Measurements from ENCODE around the gene SLC27A4.

Gene SLC27A4

DNA sequence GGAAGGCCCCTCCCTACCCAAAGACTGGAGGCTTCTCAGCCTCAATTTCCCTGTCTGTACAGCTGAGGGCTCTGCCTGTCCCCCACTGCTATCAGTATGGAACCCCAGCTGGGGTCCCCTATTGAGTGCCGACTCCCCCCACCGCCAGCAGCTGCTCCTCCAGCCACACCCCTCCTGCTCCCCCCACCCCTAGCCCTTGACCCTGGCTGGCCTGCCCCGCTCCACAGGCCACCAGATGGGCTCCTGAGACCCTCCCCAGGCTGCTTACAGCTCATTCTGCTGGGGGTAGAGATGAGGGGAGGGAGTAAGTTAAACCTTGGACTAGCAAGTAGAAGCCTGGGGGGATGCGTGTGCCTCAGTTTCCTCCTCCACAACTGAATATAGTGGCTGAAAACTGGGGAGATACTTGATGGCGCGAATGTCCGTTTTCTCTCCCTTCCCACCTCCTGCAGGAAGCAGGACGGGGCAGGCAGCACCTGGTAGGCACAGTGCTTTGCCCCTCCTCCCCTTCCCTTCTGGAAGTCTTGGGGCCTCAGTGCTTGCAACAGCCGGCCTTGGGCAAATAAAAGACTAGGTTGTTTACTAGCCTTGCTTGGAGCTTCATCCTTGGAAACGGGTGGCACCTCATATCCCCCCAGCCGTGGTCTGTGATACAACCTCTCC is 50.0 kb downstream of the SLC27A4 start:
- DNase-seq (ENCODE audit: low read depth in 2 of 3, low spot score in 1 of 3), result no peak

DNA sequence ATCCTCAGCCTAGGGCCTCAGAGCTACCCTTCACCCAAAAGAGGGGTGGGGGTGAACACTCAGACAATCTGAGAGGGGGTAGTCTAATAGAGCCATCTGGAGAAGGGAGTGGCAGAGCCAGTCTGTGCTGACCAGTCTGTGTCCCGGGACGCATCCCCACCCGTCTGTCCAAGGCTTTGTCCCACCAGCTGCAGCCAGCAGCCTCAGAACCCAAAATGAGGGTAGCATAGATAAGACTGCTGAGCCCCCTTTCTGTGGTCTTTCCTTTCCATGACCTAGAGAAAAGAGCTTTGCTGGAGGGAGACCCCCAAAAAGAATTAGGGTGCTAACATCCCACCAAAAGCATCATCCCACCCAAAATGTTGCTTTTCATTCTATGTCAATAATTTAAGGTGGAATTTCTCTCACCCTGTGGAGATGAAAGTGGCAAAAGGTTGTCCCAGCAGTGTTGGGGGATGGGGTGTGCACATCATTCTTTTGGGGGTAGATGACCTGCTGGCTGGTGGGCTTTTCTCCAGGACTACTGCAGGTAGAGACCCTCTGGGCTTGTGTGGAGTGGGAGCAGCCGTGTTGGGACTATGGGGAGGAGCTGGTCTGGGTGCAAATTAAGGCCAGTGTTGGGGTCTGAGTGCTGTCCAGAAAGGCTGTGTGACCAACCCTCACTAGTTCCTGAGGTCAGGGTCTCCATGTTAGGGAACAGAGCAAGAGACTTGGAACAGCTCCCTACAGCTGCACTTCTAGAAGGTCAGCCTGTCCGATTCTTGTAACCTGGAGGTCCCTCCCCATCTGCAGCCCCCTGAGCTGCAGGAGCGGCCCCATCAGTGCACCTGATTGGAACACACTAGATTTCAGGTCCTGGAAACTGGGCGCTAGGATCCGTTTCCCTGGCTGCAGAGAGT is 50.7 kb downstream of the SLC27A4 start:
- DNase-seq (ENCODE audit: low read depth in 2 of 3, low spot score in 1 of 3), result no peak

DNA sequence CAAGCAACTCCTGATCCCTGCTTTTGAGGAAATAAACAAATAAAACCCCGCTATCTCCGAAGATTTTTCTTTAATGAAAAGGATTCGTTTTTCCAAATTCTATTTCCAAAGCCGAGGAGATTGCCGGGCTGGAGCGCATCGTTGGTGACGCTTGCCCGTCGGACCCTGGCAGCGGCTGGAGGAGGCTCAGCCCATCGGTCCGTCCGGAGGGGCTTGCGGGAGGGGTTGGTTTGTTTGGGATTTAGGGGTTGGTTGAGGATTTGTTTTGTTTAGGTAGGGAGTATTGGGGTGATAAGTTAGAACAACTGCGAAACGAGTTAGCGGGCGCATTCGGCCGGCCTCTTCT is 51.6 kb downstream of the SLC27A4 start:
- no peak for DNase-seq (ENCODE audit: low read depth in 2 of 3, low spot score in 1 of 3)

DNA sequence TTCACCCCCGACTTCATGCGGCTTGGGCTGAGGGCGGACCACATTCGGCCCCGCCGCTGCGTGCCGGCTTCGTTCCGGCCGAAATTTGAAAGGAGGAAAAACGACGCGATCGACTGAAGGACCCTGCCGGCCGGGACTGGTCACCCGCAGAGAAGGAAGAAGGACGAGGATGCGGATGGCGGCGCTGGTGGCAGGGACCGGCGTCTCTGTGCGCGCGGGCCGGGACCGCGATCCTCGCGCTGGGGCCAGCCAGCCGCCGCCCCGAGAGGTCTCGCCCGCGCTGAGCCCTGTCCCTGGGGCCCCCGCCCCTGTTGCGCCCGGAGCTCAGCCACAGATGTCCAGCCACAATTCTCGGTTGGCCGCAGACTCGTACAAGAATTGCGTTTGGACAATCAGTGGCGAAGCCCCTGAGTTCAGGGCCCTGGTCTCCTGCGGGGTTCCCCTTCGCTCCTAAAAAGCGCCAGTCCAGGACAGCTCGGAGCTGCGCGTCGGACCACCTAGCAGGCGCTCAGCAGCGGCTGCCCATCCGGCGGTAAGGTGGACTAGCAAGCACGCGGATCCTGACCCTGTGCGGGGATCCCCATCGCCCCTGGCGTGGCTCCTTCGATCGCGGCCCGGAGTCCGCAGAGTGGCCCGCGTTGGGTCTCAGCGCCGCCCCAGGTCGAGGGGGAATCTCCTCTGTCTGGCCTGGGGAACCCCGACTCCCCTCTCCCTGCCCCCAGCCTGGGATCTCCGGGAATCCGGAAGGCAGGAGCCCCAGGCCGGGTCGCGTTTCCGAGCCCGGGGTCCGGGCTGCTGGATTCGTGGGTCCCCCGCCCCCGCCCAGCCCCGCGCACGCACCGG is 52.2 kb downstream of the SLC27A4 start:
- DNase-seq (ENCODE audit: low read depth in 2 of 3, low spot score in 1 of 3), result no peak

DNA sequence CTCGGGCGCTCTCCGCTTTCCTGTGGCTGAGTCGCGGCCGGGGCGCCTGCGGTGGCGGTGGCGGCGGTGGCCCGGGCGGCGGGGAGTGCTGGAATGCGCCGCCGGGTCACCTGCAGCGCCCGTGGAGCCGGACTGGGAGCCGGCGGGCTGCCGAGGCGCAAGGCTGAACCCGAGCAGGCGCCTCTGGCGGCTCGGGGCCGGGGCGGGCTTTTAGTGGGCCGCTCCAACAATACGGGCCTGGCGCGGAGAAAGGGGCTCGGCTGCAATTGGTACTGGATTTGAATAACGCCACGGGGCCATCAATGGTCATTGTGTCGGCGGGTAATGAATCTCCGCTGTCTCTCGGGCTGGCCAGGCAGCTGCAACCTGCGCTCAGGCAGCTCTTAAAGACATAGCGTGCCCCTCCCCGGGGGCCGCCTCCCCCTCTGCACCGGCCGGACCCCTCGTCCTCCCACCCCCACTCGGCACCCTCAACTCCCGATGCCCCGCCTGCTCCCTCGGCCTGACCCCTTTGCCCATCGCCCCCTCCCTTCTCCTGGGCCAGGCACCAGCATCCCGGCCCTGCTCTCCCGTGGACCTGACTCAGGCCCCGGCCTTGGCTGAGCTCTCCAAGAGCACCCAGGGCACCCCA is 52.9 kb downstream of the SLC27A4 start:
- no peak for DNase-seq (ENCODE audit: low read depth in 2 of 3, low spot score in 1 of 3)

DNA sequence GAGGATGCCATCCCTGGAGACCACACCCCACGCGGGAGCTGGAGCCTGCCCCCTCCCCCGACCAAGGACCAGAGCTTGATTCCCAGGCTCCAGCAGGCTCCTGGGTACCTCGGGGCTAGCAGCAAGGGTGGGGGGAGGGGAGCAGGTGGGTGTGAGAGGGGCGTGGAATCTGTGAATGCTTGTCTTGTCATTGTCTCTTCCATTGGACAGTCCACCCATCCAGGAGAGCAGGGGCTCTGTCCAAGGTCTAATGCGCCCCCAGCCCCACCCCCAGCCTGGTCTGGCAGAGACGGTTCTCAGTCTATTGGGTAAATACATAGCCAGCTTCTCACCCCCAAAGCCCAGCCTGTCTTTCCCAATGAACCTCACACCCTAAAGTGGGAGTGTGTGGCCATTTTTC is 53.6 kb downstream of the SLC27A4 start:
- DNase-seq (ENCODE audit: low read depth in 2 of 3, low spot score in 1 of 3), result no peak

DNA sequence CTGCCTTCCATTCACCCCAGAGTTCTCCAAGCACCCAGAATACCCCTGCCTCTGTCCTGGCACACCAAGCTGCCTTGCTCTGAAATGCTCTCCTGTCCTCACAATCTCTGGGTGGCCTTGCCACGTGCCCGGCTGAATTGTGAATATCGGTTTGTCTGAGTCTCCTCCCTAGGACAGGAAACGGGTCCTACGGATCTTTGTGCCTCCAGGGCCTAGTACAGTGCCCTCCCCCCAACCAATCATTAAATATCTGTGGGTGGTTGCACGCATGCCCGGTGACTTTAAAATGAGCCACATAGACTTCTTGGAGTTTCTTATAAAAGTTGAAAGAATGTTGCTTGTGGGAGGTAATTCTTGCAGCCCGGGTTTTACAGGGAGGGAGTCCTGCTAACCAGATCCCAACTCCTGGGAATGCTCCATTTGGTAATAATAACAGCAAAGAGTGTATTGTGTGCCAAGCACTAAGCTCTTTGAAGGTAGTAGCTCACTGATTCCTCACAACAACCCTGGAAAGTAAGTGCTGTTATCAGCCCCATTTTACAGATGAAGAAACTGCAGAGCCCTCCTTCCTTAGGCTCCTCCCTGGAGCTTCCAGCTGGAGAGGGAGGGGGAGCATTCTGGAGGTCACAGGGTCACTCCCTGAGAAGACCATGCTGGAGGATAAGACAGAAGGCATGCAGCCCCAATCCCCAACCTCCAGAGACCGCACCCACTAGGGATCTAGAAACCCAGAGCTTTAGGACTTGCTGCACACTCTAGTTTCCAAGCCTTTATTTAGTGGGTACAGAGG is 54.2 kb downstream of the SLC27A4 start:
- no peak for DNase-seq (ENCODE audit: low read depth in 2 of 3, low spot score in 1 of 3)

DNA sequence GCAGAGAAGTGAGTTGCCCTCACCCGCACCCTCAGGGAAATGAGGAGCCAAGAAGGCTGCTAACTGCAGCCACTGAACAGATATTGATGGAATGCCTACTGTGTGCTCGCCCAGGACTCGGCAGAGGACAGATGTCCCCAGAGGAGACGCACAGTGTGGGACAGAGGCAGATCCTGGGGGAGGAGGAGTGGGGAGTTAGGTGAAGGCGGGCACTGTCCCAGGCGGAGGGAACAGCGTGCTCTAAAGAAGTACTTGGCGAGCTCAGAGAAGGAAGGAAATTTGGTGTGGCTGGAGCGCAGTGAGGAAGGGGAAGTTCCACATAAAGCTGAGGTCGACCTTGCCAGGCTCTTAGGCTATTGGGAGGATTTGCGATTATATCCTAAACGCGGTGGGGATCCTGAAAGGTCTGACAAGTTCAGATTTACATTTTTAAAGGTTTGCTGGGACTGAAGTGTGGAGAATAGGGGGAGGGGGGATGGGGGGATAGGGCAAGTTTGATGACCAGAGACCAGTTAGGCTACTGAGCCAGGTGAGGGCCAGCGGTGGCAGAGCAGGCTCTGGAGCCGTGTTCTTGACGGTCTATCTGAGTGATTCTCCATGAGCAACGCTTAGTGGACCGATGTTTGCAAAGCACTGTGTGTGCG is 56.8 kb downstream of the SLC27A4 start:
- no peak for DNase-seq (ENCODE audit: low read depth in 2 of 3, low spot score in 1 of 3)

DNA sequence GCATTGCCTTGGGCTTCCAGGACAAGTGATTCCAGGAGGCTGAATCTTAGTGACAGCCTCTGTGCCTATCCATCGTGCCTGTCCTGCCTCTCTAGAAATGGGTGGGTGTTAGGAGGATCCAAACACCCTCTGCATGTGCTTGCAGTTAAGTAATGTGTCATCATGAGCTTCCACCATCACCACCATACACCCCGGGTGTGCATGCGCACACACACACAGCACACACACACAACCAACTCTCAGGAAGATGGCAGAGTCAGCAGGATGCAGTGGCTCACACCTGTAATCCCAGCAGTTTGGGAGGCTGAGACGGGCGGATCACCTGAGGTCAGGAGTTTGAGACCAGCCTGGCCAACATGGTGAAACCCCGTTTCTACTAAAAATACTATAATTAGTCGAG is 57.5 kb downstream of the SLC27A4 start:
- DNase-seq (ENCODE audit: low read depth in 2 of 3, low spot score in 1 of 3), result no peak

DNA sequence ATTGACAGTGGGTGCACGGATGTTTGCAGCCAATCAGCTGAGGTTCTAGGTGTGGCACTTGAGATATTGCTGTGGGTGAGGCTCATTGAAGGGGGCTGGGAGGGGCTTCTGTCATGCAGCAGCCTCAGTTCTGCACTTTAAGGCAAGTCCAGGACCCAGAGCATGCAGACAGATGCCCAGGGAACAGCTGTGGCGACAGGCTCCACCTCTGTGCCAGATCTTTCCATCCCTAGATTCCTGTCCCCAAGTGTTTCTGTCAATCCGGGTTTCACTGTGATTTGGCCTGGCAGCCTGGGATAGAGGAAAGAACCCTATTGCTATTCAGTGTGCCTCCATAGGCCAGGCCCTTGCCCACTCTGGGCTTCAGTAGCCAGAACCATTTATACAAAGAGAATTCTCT is 59.5 kb downstream of the SLC27A4 start:
- DNase-seq (ENCODE audit: low read depth in 2 of 3, low spot score in 1 of 3), result no peak

DNA sequence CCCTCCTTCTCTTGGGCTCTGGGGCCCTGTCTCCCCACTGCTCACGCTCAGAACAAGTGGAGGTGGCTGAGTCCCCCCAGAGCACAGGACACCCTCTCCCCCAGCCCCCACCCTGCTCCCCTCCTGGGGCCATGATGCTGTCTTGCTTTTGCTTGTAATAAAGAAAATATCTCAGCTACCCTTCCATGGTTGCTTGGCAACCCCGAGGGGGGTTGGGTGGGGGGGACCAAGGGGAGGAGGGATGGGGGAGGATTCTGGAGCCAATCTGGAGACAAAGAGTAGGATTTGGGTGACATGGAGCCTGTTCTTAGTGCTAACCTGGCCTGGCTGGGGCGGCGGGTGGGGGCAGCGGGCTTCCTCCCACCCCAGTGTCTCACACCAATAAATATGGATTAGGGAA is 64.2 kb downstream of the SLC27A4 start:
- DNase-seq (ENCODE audit: low read depth in 2 of 3, low spot score in 1 of 3), result no peak

DNA sequence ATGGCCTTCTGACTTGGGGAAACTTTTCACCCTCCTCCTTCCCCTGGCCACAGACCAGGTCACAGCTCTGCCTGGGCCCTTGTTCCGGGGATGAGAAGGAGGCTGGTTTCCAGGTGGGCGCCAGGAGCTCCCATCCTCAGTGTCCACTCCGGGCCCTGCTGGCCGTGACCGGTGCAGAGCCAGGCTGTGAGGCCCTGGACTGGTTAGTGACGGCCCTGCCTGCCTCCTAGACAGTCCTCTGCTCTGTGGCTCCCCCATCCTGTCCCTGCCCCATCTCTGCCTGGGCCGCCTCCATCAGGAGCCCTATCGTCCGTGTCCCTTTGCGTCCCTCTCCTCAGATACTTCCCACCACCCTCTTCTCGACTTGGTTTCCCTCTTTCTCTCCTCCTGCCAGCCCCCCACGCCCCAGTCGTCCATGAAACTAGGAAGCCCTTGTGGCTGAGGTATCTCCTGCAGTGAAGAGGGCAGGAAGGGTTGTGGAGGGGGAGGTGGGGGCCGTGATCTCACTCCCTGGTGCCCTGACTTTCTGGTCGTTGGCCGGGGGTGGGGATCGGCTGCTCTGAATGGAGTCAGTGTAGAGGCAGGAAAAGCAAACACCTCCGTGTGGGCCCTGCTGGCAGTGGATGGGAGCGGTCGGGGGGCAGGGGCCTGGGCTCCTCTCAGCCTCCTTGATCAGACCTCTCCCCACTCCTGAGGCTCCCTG is 64.9 kb downstream of the SLC27A4 start:
- DNase-seq (ENCODE audit: low read depth in 2 of 3, low spot score in 1 of 3), result no peak

DNA sequence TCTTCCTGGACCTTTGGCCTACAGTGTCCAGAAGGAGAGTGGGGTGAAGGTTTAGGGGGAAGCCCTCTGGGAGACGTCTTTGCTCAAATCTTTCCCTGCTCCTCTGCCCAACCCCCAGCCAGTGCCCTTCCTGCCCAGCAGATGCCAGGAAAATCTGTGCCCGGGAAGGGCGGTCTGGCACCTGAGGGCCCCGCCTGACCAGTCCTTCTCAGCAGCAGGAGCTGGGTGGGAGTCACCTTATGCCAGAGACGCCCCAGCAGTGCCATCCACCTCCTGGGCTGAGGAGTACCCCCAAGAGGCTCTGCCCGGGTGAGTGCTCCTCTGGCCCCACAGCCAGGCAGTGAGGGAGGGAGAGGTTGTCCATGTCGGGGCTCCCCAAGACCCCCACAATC is 65.4 kb downstream of the SLC27A4 start:
- no peak for DNase-seq (ENCODE audit: low read depth in 2 of 3, low spot score in 1 of 3)

DNA sequence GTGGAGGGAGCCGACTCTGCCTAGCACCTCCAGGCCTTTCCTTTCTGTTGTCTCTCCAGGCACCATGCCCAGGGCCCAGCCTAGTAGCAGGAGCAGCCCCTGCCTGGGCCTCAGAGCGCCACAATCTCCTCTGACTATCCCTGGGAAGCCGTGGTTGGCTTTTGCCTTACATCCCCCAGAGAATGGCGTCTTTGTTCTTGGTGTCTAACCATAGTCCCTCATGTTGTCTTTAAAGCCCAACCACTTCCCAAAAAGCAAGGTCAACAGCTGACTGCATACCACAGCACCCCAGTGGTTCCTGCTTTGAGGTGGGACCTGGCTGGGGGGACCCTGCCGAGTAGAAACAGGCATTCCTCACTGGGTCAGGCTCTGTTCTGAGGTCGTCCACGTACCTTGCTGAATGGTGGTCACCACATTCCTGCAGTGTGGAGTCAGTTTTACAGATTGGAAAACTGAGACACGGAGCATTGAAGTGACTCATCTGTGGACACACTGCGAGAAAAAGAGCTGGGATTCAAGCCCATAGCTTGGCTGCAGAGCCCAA is 66.6 kb downstream of the SLC27A4 start:
- DNase-seq (ENCODE audit: low read depth in 2 of 3, low spot score in 1 of 3), result no peak

DNA sequence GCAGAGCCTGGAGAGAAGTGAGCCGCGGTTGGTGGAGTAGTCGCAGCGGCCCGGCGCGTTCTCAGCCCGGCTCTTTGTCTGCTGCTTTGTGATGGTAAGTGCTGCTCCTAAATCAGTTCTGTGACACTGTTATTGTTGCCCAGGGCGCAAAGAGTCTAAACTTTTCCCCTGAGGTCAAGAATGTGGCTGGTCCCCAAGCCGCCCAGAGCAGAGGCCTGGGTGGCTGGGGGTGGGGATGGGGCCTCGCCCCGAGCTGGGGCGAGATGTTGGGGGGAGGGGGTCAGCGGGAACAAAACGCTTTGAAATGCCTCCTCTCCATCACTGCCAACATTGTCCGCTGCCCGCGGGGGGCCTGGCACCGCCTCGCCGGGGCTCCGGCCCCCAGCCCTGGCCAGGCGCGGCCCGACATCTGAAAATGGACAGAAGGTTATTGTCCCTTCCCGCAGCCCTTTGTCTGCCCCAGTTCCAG is 68.7 kb downstream of the SLC27A4 start:
- DNase-seq (ENCODE audit: low read depth in 2 of 3, low spot score in 1 of 3), result no peak

DNA sequence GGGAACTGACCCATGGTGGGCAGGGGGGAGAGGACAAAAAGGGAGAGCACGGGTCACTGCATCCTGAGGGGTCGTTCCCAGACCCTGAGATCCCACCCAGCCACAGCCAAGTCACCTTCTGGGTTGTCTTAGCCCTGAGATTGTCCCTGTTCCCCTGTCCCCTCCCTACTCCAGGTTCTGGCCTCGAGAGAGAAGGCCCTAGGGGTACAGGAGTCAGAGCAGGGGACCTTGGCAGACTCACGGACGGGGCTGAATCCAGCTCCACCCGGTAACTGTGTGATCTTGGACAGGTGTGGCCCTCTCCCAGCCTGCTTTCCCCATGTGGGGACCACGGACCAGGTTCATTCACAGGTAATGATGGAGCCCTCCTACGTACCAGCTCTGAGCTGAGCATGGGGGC is 69.1 kb downstream of the SLC27A4 start:
- DNase-seq (ENCODE audit: low read depth in 2 of 3, low spot score in 1 of 3), result no peak

DNA sequence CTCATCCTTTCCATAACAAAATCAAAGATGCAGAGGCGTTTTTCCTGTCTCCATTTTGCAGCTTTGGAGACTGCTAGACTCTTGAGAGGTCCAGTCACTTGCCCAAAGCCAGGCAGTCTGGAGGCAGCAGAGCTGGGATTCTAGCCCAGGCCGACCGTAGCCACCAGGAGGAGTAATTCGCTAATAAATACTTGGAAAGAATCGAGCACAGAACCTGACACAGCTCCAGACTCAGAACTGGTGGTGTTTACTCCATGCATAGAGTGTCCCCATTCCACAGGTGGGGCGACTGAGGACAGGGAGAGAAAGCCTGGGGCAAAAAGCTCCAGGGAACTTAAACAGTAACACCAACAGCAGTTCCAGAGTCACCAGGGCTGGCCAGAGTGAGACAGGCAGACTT is 69.7 kb downstream of the SLC27A4 start:
- no peak for DNase-seq (ENCODE audit: low read depth in 2 of 3, low spot score in 1 of 3)

Data from stimulated activated CD4-positive, alpha-beta T cell treated with anti-CD3 and anti-CD28 coated beads, Interleukin-12 subunit alpha, Interleukin-12 subunit beta, amount 100 ng/mL, for 48 hours (primary cell).